ENCODE measurements around the gene SH3TC2.

SH3TC2 gene

DNA sequence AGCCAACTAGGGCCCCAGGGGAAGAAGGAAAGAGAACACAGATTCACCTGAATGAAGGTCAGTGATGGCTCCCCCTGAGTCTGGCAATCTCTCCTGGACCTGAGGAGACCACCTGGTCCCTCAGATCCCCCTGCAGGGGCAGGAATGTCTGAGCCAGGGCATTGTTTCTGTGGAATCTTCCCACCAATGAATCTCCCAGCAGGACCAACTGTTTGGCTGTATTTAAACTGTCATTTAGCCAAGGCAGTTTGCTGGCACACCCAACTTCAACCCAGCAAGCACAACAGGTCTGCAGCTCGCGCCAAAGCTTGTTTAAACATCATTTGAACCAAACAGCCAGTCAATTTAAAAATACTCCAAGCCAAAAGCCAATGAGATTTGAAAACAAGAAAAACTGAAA, 92.6 kb downstream of the SH3TC2 start:
- no peak for DNase-seq (ENCODE audit: low spot score)

DNA sequence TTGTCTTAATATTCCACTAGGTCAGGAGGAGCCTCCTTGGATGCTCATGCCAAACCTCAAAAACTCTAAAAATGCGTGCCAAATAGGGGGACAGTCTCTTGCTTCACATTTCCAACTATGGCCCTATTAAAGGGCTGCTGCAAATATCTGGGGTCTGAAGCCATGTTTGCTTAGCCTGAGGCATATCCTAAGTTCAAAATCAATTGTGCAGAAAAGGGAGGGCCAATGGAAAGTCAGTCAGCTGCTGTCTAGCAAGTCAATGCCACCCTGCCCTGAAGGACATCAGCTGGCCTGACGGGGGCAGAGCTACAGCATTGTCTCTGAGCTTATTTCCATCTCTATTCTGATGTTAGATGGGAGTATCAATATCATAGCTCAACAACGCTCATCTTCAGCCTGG, 93.6 kb downstream of the SH3TC2 start:
- DNase-seq (ENCODE audit: low spot score), result no peak

DNA sequence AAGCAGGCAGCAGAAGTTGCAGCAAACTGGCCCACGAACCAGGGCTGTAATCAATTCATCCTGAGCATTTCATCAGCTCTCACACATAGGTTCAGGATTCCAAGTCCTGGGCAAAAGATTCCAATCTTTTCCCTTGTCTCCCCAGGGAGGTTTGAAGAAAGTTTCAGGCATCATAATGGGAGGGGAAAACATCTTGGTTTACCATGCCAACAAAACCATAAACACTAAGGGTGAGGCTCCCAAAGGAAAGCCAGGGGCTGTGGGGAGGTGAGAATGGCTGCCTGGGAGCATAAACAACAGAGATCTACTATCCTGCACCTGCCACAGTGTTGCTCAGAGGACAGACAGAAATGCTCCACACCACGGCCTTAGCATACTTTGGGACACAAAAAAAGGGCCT, 94.6 kb downstream of the SH3TC2 start:
- DNase-seq (ENCODE audit: low spot score), result no peak

DNA sequence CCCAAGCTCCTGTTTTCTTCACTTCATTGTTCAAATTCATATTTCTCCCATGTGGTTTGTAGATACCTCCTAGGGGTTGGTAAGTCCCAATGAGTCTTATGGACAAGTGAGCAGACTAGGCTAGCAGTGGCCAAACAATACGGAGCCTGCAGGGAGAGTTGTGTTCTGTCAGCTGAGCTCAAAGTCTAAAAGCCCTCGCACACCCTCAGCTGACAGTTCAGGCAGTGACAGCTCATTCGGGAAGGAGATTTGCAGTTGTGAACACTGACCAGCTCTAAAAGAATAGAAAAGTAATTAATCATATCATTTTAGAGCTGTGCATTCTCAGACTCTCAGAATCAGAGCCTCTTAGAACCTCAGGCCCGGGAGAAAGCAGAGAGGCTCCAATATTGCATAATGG, 95.1 kb downstream of the SH3TC2 start:
- DNase-seq (ENCODE audit: low spot score), result no peak

DNA sequence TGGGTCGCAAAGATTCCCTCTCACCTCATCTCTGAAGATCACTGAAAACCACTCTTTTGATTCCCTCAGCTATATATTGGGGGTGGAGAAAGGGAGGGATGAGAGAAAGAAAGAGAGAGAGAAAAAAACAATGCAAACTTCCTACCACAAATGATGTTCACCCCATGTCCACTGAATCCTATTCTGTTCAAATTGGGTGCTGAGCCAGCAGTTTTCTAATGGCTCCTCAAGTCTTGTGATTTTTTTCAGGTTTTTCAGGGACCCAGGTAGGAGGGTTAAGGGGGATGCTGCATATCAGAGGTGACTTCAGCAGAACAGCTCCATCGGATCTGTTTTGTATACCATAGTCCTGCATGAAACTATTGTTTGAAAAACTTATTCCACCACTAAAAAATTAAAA, 95.9 kb downstream of the SH3TC2 start:
- no peak for DNase-seq (ENCODE audit: low spot score)

DNA sequence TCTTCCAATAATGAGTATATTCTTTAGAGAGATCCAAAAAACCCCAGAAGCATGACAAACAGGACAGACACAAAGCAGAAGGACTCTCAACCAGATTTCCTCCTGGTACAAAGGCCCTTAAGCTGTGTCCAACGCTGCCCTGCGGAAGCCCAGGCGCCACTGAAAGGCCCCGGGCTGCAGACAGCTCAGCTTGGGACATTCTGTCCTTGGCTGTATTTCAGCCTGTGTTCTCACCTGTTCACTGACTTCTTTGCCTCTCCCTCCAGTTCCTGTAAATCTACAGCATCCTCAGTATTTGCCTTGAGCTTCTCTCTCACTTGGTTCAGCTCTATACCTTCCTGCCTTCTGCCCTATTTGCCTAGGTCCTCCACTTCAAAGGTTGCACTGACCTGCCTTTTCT, 96.5 kb downstream of the SH3TC2 start:
- no peak for DNase-seq (ENCODE audit: low spot score)

DNA sequence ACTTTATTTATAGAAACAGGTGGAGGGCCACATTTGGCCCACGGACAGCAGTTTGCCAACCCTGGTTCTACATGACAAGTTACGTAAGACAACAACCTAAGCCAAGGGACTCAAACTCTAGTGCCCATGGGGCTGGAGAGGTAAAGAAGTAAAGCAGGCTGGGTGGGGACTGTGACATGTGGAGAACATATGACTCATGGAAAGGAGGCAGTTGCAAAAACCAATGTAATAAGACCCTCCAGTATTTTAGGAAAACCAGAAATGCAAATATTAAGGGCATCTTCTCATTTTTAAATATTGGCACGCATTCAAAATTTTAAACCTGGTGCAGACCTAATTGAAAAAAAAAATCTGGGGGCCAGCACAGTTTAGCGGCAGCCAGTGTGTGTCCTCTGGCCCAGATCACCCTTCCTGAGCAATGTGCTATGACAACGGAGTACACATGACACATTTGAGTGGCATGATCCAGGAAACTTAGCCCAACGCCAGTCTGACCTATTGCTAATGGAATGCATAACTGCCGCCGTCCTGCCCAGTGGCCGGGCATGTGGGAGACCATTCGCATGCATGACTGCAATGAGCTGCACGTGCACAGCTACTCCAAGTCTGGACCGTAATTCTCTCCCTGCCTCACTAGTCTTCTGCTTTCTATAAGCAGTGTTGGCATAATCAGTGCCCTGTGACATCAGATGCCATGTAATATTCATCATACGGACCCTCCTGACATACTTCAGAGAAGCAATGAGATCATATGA, 97.2 kb downstream of the SH3TC2 start:
- no peak for DNase-seq (ENCODE audit: low spot score)

DNA sequence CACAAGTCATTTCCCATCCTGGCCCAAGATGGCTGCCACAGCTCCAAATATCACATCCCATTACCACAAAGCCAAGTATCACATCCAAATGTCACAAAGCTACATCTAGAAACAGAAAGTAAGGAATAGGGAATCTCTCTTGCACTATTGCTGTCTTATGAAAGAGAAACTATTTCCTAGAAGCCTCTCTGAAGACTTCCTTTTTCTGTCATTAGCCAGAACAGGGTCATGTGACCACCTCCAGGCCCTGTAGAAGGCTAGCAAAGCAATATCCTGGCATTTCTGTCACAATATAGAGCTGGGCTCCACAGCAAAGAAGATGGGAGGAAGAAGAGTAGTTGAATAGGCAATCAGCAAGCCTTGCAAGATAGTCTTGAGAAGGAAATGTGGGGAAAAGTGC, 99.2 kb downstream of the SH3TC2 start:
- peak; percentile 17 for DNase-seq (ENCODE audit: low spot score)

DNA sequence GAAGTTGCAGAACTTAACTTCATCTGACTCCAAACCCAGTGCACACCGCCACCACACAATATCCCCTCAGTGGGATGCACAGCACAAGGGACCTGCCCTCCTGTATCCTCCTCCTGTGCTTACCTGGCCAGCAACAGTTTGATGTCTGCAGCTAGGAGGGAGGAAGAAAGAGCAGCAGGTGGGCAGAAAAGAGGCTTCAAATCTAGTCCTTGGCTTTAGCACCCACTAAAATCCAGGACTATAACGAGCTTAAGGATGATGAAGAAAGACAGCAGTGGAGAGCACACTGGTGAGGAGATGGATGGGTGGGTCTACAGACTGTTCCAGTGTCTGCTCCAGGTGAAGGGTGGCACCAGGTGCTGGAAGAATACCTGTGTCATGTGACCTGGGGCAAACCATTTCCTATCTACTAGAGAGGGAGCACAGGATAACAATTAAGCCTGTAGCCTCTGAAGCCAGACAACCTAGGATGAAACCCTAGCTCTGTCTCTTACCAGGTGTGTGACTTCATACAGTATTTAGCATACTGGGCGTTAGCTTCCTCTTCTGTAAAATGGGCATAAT, 100.0 kb downstream of the SH3TC2 start:
- no peak for DNase-seq (ENCODE audit: low spot score)

DNA sequence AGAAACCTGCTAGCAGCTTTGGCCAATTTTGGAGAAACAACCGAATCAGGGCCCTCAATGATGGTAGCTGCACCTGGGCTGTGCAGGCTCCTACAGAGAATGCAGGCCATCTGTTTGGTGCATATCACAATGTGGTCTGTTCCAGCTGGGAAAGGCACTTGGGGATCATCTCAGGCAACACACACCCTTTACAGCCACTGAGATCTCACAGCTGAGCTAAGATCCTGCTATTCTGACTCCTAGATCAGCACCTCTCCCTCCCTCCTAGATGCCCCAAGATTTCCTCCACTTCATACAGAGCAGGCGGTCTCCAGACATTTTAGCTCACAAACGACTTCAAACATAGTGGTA, 100.7 kb downstream of the SH3TC2 start:
- no peak for DNase-seq (ENCODE audit: low spot score)

DNA sequence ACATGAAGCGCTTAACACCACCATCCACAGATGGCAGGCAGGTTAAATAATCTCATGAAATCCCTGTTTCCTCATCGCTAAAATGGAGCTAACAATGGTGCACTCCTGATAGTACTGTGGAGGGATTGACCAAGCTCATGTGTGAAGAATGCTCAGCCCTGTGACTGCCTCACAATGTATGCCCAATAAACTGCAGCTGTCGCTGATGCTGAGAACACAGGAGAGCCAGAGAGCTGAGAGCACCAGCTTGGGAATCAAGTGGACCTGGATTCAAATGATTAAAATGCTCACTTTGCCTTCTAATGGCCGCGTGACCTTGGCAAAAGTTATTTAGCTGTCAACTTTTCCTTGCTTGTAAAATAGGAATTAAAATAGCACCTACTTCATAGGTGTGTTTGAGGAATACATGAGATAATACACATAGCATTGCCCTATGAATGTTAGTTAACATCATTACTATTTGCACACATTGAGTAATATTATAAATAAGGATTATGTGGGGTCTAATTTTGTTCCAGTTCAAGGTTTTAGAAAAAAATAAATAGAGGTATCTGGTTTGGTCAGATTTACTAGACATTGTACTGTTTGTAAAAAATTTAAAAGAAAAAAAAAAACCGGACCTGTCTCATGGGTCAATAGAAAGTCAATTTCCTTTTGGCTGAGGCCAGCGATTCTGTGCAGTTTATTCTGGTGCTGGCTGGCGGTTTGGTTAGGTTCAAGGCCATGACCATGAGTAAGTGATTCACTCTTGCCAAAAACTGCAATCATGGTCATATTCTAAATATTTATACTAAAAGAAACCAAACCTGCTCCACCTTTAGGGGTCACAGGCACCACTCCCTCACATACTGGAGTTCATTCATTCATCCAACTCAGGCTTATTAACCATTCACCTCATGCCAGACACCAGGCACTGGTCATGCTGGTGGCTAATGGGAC, 101.3 kb downstream of the SH3TC2 start:
- no peak for DNase-seq (ENCODE audit: low spot score)

DNA sequence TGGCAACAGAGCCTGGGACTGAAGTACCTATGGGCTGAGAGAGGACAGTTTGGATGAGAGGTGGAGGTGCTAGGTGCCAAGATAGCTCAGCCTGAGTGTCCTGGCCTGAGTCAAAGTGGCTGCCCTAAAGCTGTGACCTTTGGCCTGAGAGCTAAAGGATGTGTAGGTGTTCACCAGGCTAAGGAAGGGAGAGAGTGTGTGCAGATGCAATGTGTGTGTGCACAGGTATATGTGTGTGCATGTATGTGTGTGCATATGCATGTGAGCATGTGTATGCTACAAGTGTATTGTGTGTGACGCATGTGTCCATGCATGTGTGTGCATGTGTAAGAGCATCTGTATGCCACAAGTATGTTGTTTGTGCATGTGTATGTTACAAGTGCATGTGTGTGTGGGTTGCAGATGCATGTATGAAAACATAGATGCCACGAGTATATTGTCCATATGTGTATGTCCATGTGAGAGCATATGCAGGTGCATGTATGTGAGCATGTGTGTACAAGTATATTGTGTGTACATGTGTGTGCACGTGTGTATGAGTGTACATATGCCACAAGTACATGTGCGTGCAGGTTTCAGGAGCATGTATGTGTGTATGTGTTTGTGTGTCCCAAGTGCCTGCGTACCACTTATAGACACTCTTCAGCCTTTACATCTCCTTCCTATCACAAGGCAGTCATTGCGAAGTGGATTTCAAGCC, 102.6 kb downstream of the SH3TC2 start:
- DNase-seq (ENCODE audit: low spot score), result no peak

DNA sequence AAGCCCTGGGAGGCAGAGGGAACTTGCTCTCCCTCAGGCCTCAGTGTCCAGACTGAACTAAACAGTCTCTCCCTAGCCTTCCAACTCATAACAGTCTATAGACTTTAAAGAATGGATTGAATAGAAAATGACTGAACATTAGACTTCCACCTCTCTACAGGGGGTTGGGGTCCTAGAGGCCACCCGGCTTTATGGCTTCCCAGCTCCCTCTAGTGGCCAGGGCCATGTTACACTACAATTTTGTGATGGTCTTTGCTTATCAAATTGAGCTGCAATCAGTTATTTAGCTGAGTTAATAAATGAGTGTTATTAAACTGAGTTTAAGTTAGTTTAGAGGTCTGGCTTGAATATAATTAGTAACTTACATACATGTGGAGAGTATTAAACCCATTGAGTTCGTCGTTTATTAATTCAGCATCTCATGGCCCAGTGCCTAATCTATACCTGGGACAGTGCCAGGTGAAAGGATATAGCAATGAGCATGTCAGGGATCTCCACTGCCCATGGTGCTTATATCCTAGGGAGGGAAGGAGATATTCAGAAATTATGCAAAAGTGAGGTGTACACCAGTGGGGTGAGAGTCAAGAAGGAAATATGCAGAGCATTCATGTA, 105.2 kb downstream of the SH3TC2 start:
- DNase-seq (ENCODE audit: low spot score), result peak; percentile 44

DNA sequence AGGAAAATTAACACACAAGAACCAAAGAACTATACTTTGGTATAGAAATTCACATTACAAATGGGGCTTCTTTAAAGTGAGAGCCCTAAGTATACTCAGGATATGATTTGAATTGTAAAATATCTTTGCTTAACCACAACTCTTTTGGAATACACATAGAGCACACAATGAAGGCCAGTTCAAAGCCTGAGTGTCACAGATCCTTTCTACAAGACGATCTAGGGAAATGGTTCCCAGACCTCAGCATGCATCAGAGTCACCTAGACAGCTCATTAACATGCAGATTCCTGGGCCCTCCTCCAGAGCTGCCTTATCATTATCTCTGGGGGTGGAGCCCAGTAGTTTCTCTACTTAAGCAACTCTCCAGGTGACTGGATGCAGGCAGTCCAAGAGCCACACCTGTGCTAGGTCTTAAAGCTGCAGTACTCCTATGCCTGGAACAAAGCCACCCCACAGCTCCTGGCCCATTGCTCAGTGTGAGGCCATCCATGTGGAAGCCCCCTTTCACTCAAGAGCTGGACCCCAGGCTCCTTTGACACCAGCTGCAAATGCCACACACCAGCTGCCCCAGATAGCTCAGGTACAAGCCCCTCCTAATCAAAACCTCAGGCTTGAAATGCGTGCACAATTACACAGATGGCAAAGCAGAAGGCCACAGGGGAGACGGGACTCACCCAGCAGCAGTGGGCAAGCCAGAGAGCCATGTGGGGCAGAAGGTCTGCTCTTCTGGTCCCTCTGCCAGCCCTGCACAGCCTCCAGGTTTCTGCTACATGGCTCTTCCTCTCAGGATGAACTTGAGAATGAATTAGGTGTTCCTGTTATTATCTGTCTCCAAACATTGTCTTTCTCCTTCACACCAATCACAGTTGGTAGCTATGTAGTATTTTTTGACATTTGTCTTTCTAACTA, 106.1 kb downstream of the SH3TC2 start:
- no peak for DNase-seq (ENCODE audit: low spot score)
